Cardiac fibroblast (primary cell): ENCODE data around the gene EBLN2.
"Not testable (repeated sequence)": the region's sequence is repeated elsewhere in the genome, so short reads cannot be mapped to it uniquely, and the experiment has no call there.

Experiments
- DNase-seq, 2 donors: peaks; one replicate each; pipeline versions ENCODE4 v3.0.0 to v3.0.0-alpha.2; 2010; ENCODE audit warnings: low read depth in 2 of 2
- H3K4me3 ChIP-seq, 2 donors: replicated peaks in 1 of 2; 1 replicate in 1 of 2; 2 replicates in 1 of 2; pipeline ENCODE4 v1.5.1; 2011; ENCODE audit warnings: low read depth in 2 of 2, low read length in 2 of 2, mild to moderate bottlenecking in 2 of 2, moderate library complexity in 1 of 2
- CTCF ChIP-seq: IDR thresholded peaks from one replicate; pipeline ENCODE4 v1.5.1; 2011; ENCODE audit warnings: low read depth, mild to moderate bottlenecking, low read length, inconsistent platforms

EBLN2 gene

DNA sequence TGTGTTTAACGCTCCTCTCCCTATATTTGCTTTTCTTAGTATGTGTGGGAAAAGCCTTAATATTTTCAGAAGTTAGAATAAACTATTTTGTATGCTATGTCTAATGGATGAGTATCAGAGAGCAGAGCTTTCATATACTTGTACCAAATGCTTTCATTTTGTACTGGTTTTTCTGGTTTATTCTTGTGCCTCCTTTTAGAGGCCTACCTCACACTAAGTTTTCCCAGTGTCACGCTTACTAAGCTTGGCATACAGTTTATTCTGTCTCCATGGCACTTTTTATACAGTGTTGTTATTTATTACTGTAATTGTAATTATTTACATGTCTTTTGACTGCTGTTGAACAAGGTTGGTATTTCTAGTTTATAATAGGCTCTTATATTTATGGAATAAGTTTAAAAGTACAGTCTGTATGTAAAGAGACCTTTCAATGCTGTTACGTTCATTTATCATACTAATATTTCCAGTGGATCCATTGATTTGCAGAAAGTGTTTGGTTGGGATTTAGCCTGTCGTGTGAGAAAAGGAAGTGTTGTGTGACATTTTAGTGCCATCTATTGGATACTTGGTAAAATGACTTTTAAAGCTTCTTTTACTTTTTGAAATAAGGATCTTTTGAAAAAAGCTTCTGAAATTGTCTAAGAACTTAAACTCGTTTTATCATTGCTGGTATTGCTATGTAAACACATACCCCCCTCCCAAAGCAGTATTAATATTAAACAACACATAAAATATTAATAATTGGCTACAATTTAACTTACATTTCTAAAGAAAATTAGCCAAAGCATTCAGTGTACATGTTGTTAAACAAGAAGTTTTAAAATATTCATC is 5.2 kb upstream of the EBLN2 start:
- TF ChIP-seq CTCF = peak; percentile 32
- peak; percentile 76 to 80 for DNase-seq
- no peak overlapping the region for H3K4me3 ChIP-seq

DNA sequence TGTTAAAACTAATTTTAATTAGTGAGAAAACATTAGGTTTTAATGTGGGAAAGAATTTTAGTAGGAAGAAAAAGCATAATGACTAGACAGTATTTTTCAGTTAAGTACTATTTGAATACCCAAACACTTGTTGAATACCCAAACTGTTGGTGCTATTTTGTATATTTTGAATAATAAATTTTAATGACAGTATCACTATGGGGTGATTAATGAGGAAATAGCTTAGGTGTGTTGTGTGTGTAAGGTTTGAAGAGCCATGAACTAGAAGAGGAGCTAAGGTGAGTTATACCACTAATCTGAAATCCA is 4.7 kb upstream of the EBLN2 start:
- H3K4me3 ChIP-seq = no peak overlapping the region
- TF ChIP-seq CTCF = no peak
- DNase-seq = no peak

- no peak for TF ChIP-seq CTCF
- DNase-seq = peak in 1 of 2 donors; percentile 49
- H3K4me3 ChIP-seq = no peak overlapping the region
Measured at GRCh38 chr3:73060302-73060723, 1.1 kb upstream of the EBLN2 start.

- DNase-seq = peak in 1 of 2 donors; percentile 74
- H3K4me3 ChIP-seq = not testable (repeated sequence)
Measured at GRCh38 chr3:73066243-73066642, 4.8 kb downstream of the EBLN2 start.

DNA sequence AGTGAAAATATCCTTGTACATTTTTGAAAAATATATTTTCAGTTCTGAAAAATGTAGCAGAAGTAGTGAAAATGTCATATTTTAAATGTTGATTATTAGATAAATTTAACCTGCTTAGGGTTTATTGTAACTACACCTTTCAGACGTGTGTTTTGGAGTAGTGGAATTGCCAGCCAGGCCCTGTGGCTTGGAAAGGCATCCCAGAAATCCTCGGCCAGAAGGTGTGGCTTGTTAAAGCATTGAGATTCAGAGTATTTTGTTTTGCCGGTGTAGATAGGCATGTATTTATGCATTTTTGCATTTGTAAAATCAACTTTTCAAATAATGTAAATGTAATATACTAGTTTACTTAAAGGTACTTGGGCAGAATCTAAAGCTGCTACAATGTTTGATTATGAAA is 7.0 kb downstream of the EBLN2 start:
- no peak for TF ChIP-seq CTCF
- DNase-seq = no peak
- no peak overlapping the region for H3K4me3 ChIP-seq

GRCh38 chr3:73069187-73069586 is 7.7 kb downstream of the EBLN2 start:
- no peak for DNase-seq
- no peak for TF ChIP-seq CTCF

DNA sequence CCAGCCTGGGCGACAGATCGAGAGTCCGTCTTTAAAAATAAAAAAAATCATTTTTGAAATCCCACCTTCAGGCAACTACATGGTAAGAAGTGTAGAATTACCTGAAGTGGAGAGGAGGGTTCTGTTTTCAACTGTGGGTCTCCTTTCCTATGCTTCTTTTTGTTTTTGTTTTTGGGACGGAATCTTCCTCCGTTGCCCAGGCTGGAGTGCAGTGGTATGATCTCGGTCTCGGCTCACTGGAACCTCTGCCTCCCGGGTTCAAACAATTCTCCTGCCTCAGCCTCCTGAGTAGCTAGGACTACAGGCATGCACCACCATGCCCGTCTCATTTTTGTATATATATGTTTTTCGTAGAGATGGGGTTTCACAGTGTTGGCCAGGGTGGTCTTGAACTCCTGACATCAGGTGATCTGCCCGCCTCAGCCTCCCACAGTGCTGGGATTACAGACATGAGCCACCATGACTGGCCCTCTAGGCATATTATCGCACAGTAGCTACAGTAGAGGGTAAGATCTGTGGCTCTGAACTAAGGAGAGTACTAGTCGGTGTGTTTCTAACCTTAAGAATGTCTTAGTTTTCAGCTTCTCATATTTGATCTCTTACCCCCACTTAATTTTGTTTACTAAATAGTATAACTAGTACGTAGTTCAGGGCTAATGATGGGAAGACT is 8.5 kb downstream of the EBLN2 start:
- no peak overlapping the region for H3K4me3 ChIP-seq
- no peak for DNase-seq
- no peak for TF ChIP-seq CTCF

More at GRCh38 chr3:73069187-73069586, 7.7 kb downstream of the EBLN2 start:
- H3K4me3 ChIP-seq = no peak overlapping the region
